ENCODE results near the gene OR4F29.
"Not testable (repeated sequence)": the region's sequence is repeated elsewhere in the genome, so short reads cannot be mapped to it uniquely, and the experiment has no call there.

The OR4F29 gene

GRCh38 chr1:451578-451977 is at the start of gene OR4F29:
Gene OR4F29 (minus strand): TSS chr1:451678. CDS start chr1:451678, 0 bp downstream.
- DNase-seq (ENCODE audit: low read depth in 2 of 3, low spot score in 2 of 3) = not testable (repeated sequence)
